RPMI7951 (cell line): ENCODE results near the gene METTL6. TPM values are rescaled to one million over a fixed set of nuclear protein-coding genes. Genes with fewer than 3 reads are reported as not detected.

Experiments
- DNase-seq: peaks from one replicate; pipeline ENCODE4 v3.0.0-alpha.2; 2012; ENCODE audit warnings: low read depth
- total RNA-seq: library from RNA; depleted of rRNA; stranded (reverse); fragments of >200 nt; shearing (Covaris generic); gene quantifications from 2 replicates; pipeline ENCODE4 v1.2.3, GENCODE V29; 2014; rRNA removed

The METTL6 gene
- total RNA-seq, 1 experiment from 2014 or later, result 43.3 TPM

DNA sequence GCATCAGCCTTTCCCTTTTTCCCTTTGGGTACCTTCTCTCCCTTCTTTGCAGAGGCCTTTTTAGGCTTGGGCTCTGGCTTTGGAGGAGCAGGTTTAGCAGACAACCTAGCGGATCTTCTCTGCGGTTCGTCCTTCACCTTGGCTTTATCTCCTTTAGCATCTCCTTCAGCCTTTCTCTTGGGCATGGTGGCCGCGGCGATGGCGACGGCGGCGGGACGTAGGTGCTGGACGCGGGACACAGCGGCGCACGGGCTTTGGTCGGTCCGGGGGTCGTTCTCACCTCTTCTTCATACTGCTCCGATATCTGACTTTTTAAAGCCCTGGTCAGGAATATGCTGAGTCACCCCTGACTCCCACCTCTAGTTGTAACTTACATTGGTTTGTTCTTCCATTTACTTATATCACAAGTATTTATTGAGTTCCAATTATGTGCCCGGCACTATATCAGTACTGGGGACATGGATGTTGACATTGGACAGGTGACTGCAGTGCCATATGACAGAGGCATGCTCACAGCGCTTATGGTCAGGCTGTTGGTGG, 51.8 kb downstream of the METTL6 start:
- no peak for DNase-seq

DNA sequence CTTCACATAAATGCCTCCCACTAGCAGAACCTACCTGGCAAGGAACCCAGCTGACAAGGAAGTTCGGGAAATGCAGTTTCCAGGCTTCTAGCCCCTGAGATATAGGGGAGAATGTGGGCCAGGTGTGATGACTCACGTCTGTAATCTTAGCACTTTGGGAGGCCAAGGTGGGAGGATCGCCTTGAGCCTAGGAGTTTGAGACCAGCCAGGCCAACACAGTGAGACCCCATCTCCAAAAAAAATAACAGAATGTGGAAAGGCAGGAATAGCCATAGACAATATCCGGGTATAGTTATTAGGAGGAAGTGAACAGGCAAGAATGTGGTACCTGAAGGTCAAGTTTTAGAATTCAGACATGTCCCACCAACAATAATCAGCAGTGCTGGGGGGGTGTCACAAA, 54.4 kb downstream of the METTL6 start:
- no peak for DNase-seq

DNA sequence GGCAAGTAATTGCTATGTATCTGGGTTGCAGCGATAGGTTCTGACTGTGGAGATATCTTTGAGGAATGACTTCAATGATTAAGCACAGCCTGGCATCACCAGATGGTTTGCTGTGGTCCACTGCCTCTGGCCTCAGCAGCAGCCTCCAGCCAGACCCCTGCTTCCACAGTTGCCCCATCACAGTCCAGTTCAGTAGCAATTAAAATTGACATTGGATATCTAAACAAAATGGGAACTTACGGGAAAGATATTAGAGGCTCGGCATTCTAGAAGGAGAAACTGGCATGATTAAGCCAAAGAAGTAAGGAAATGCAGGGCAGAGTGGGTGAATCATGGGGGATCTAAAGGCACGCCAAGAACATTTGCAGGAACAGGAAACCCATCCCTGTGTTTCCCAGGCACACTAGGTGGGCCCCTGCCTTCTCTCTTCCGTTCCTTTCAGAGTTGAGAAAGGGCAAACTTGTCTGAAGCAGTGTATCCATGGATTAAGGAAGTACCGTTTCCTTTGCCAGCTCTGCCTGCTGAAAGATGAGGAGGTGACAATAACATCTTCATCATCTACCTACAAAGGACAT, 58.7 kb downstream of the METTL6 start:
- no peak for DNase-seq

GRCh38 chr3:15367059-15367458, 60.3 kb downstream of the METTL6 start:
- DNase-seq, result peak; percentile 30

GRCh38 chr3:15364078-15364477, 63.3 kb downstream of the METTL6 start:
- DNase-seq, result peak; percentile 51

- peak; percentile 17 for DNase-seq
Observed at GRCh38 chr3:15361494-15362214, 65.7 kb downstream of the METTL6 start.

- no peak for DNase-seq
Observed at GRCh38 chr3:15360788-15361493, 66.4 kb downstream of the METTL6 start.

Other genes with a start within 250 kb of the METTL6 start
- 27.8 and 28.2 TPM in 2 replicates for gene CAPN7, start 221.3 kb downstream of the METTL6 start, total RNA-seq
- 2.4 and 3.2 TPM in 2 replicates for gene SH3BP5, start 95.0 kb downstream of the METTL6 start, total RNA-seq
- 26.0 and 27.6 TPM in 2 replicates for gene EAF1, start 54 bp upstream of the METTL6 start, total RNA-seq
- 0.29 and 0.48 TPM in 2 replicates for gene COLQ, start 94.2 kb upstream of the METTL6 start, total RNA-seq
- 35.1 and 35.3 TPM in 2 replicates for gene HACL1, start 174.0 kb upstream of the METTL6 start, total RNA-seq
- 37.7 and 38.5 TPM in 2 replicates for gene BTD, start 174.2 kb upstream of the METTL6 start, total RNA-seq